Liver (tissue), 9 donors: ENCODE data around the gene PLXNA3. TPM values are rescaled to one million over a fixed set of nuclear protein-coding genes. Genes with fewer than 3 reads are reported as not detected.

Source experiments
- DNase-seq: peaks from one replicate; pipeline ENCODE4 v3.0.0-alpha.2; 2017; ENCODE audit warnings: low spot score
- H3K27ac ChIP-seq, 2 donors: one replicate each; pipeline ENCODE4 v1.7.0; 2013; ENCODE audit warnings: inconsistent platforms in 2 of 2, low read length in 2 of 2, control low read depth in 1 of 2, low read depth in 1 of 2, mild to moderate bottlenecking in 1 of 2
- H3K27me3 ChIP-seq, 4 donors: one replicate each; pipeline versions ENCODE4 v1.6.1 to v1.7.0; 2013; ENCODE audit warnings: low read length in 3 of 4, inconsistent platforms in 1 of 4, mild to moderate bottlenecking in 1 of 4, moderate library complexity in 1 of 4; ENCODE audit not compliant: control insufficient read depth in 4 of 4, insufficient read depth in 4 of 4
- H3K36me3 ChIP-seq, 4 donors: one replicate each; pipeline versions ENCODE4 v1.6.1 to v1.7.0; 2013; ENCODE audit warnings: low read length in 3 of 4, mild to moderate bottlenecking in 3 of 4, low read depth in 1 of 4, moderate library complexity in 1 of 4; ENCODE audit not compliant: control insufficient read depth in 4 of 4, insufficient read depth in 3 of 4
- H3K4me1 ChIP-seq, 4 donors: one replicate each; pipeline versions ENCODE4 v1.6.1 to v1.7.0; 2013; ENCODE audit warnings: low read length in 3 of 4, mild to moderate bottlenecking in 3 of 4, moderate library complexity in 1 of 4; ENCODE audit not compliant: control insufficient read depth in 4 of 4, insufficient read depth in 4 of 4
- H3K4me3 ChIP-seq, 3 donors: one replicate each; pipeline versions ENCODE4 v1.6.1 to v1.7.0; 2013; ENCODE audit warnings: low read length in 3 of 3, control low read depth in 1 of 3, low read depth in 1 of 3, mild to moderate bottlenecking in 1 of 3
- H3K9ac ChIP-seq, 2 donors: one replicate each; pipeline ENCODE4 v1.7.0; 2013; ENCODE audit warnings: low read length in 2 of 2, mild to moderate bottlenecking in 2 of 2, moderate library complexity in 2 of 2, control low read depth in 1 of 2, low read depth in 1 of 2
- H3K9me3 ChIP-seq, 4 donors: one replicate each; pipeline versions ENCODE4 v1.6.1 to v1.7.0; 2013; ENCODE audit warnings: low read length in 3 of 4; ENCODE audit not compliant: control insufficient read depth in 4 of 4
- EGR1 ChIP-seq, 2 donors: IDR thresholded peaks; 2 replicates each; pipeline ENCODE4 v1.6.1; 2016 to 2018; ENCODE audit warnings: antibody characterized with exemption in 2 of 2, low read depth in 2 of 2
- FOXA1 ChIP-seq: IDR thresholded peaks from 2 replicates; pipeline ENCODE4 v1.6.1; 2016; ENCODE audit warnings: antibody characterized with exemption
- FOXA2 ChIP-seq: IDR thresholded peaks from 2 replicates; pipeline ENCODE4 v1.6.1; 2016; ENCODE audit warnings: antibody characterized with exemption
- GABPA ChIP-seq, 2 donors: IDR thresholded peaks in 1 of 2; conservative IDR thresholded peaks in 1 of 2; 2 replicates each; pipeline ENCODE4 v1.6.1; 2016; ENCODE audit warnings: antibody characterized with exemption in 2 of 2, mild to moderate bottlenecking in 1 of 2, moderate library complexity in 1 of 2
- HNF4A ChIP-seq, 2 donors: conservative IDR thresholded peaks; 2 replicates each; pipeline ENCODE4 v1.6.1; 2016; ENCODE audit warnings: antibody characterized with exemption in 2 of 2, mild to moderate bottlenecking in 2 of 2
- HNF4G ChIP-seq: IDR thresholded peaks from 2 replicates; pipeline ENCODE4 v1.6.1; 2016; ENCODE audit warnings: antibody characterized with exemption
- JUND ChIP-seq, 2 donors: IDR thresholded peaks; 2 replicates each; pipeline ENCODE4 v1.6.1; 2016; ENCODE audit warnings: antibody characterized with exemption in 2 of 2
- NR2F2 ChIP-seq: IDR thresholded peaks from 2 replicates; pipeline ENCODE4 v1.6.1; 2016; ENCODE audit warnings: antibody characterized with exemption
- RAD21 ChIP-seq, 2 donors: IDR thresholded peaks; 2 replicates each; pipeline ENCODE4 v1.6.1; 2016; ENCODE audit warnings: antibody characterized with exemption in 2 of 2, mild to moderate bottlenecking in 2 of 2
- RXRA ChIP-seq, 2 donors: IDR thresholded peaks; 2 replicates each; pipeline ENCODE4 v1.6.1; 2017 to 2018; ENCODE audit warnings: antibody characterized with exemption in 2 of 2, mild to moderate bottlenecking in 1 of 2
- SP1 ChIP-seq: IDR thresholded peaks from 2 replicates; pipeline ENCODE4 v1.6.1; 2018; ENCODE audit warnings: antibody characterized with exemption, mild to moderate bottlenecking
- TAF1 ChIP-seq: conservative IDR thresholded peaks from 2 replicates; pipeline ENCODE4 v1.6.1; 2016; ENCODE audit warnings: antibody characterized with exemption, mild to moderate bottlenecking
- YY1 ChIP-seq: IDR thresholded peaks from 2 replicates; pipeline ENCODE4 v1.6.1; 2016; ENCODE audit warnings: antibody characterized with exemption, mild to moderate bottlenecking
- ZBTB33 ChIP-seq: IDR thresholded peaks from 2 replicates; pipeline ENCODE4 v1.6.1; 2016; ENCODE audit warnings: antibody characterized with exemption
- WGBS: extraction: QIAGEN DNeasy Blood & Tissue Kit; methylation state at CpG from one replicate; pipeline ENCODE4 v1.1.7; 2013; 5-methylcytosine and 5-hydroxymethylcytosine counted together
- polyA plus RNA-seq, 2 donors: library from polyadenylated mRNA; stranded (reverse) in 1 of 2; unstranded in 1 of 2; fragments of 200-250 nt in 1 of 2; fragments of >200 nt in 1 of 2; fragmentation: Nextera tagmentation in 1 of 2; extraction: Ambion mirVana in 1 of 2; gene quantifications; one replicate each; pipeline versions ENCODE4 v1.2.1 to v1.2.3, GENCODE V29; 2013 to 2015
- total RNA-seq, 2 donors: library from RNA; depleted of rRNA; stranded (reverse); fragments of >200 nt; gene quantifications; one replicate each; pipeline ENCODE4 v1.2.3, GENCODE V29; 2014
- TF ChIP-seq, protein P1 (sequence below): fragments of 150-350 bp; IDR thresholded peaks from 2 replicates; pipeline ENCODE4 v1.5.1; 2017; ENCODE audit warnings: improper control_type of control experiment, low read depth, low read length; ENCODE audit not compliant: missing input control
- TF ChIP-seq, protein P2 (sequence below): IDR thresholded peaks from 2 replicates; pipeline ENCODE4 v1.6.1; 2016; ENCODE audit warnings: antibody characterized with exemption
- TF ChIP-seq, protein P3 (sequence below): IDR thresholded peaks from 2 replicates; pipeline ENCODE4 v1.6.1; 2016; ENCODE audit warnings: antibody characterized with exemption, mild to moderate bottlenecking
- TF ChIP-seq, protein P4 (sequence below): IDR thresholded peaks from 2 replicates; pipeline ENCODE4 v1.6.1; 2016; ENCODE audit warnings: antibody characterized with exemption
- donor health status: healthy.
- donor health status: healthy.
- donor health status: healthy.
- donor health status: healthy.
- donor health status: healthy.

The PLXNA3 gene
- total and polyA plus RNA-seq, 4 donors = 1.1 to 1.7 (median 1.5) TPM

DNA sequence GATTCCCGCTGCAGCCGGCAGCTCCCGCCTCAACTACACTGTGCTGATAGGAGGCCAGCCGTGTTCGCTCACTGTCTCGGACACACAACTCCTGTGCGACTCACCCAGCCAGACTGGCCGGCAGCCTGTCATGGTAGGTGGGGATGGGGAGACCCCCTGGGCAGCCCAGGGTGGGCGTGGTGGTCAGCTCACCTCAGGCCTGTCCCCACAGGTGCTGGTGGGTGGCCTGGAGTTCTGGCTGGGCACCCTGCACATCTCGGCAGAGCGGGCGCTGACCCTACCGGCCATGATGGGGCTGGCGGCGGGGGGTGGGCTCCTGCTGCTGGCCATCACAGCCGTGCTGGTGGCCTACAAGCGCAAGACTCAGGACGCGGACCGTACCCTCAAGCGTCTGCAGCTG, 9.5 kb downstream of the PLXNA3 start:
- WGBS = 98% methylated on average over 21 of the region's 21 CpGs

More for the DNA sequence above, 9.5 kb downstream of the PLXNA3 start:
- TF ChIP-seq YY1 (no peak), FOXA2 (no peak), FOXA1 (no peak), EGR1 (IDR thresholded peaks at IDR 0.05; ENCODE audit: low read depth in 2 of 2) (no peak), RXRA (IDR thresholded peaks at IDR 0.05) (no peak), GABPA (IDR thresholded peaks at IDR 0.05 in 1 of 2, conservative IDR thresholded peaks at IDR 0.05 in 1 of 2) (no peak), NR2F2 (no peak), ZBTB33 (no peak), RAD21 (IDR thresholded peaks at IDR 0.05) (no peak), SP1 (no peak), HNF4A (conservative IDR thresholded peaks at IDR 0.05) (no peak), TAF1 (no peak), JUND (IDR thresholded peaks at IDR 0.05) (no peak), HNF4G (no peak)
- TF ChIP-seq, protein P1, sequence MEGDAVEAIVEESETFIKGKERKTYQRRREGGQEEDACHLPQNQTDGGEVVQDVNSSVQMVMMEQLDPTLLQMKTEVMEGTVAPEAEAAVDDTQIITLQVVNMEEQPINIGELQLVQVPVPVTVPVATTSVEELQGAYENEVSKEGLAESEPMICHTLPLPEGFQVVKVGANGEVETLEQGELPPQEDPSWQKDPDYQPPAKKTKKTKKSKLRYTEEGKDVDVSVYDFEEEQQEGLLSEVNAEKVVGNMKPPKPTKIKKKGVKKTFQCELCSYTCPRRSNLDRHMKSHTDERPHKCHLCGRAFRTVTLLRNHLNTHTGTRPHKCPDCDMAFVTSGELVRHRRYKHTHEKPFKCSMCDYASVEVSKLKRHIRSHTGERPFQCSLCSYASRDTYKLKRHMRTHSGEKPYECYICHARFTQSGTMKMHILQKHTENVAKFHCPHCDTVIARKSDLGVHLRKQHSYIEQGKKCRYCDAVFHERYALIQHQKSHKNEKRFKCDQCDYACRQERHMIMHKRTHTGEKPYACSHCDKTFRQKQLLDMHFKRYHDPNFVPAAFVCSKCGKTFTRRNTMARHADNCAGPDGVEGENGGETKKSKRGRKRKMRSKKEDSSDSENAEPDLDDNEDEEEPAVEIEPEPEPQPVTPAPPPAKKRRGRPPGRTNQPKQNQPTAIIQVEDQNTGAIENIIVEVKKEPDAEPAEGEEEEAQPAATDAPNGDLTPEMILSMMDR = no peak
- TF ChIP-seq, protein P2, sequence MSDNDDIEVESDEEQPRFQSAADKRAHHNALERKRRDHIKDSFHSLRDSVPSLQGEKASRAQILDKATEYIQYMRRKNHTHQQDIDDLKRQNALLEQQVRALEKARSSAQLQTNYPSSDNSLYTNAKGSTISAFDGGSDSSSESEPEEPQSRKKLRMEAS = no peak
- TF ChIP-seq, protein P3, sequence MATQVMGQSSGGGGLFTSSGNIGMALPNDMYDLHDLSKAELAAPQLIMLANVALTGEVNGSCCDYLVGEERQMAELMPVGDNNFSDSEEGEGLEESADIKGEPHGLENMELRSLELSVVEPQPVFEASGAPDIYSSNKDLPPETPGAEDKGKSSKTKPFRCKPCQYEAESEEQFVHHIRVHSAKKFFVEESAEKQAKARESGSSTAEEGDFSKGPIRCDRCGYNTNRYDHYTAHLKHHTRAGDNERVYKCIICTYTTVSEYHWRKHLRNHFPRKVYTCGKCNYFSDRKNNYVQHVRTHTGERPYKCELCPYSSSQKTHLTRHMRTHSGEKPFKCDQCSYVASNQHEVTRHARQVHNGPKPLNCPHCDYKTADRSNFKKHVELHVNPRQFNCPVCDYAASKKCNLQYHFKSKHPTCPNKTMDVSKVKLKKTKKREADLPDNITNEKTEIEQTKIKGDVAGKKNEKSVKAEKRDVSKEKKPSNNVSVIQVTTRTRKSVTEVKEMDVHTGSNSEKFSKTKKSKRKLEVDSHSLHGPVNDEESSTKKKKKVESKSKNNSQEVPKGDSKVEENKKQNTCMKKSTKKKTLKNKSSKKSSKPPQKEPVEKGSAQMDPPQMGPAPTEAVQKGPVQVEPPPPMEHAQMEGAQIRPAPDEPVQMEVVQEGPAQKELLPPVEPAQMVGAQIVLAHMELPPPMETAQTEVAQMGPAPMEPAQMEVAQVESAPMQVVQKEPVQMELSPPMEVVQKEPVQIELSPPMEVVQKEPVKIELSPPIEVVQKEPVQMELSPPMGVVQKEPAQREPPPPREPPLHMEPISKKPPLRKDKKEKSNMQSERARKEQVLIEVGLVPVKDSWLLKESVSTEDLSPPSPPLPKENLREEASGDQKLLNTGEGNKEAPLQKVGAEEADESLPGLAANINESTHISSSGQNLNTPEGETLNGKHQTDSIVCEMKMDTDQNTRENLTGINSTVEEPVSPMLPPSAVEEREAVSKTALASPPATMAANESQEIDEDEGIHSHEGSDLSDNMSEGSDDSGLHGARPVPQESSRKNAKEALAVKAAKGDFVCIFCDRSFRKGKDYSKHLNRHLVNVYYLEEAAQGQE = no peak
- TF ChIP-seq, protein P4, sequence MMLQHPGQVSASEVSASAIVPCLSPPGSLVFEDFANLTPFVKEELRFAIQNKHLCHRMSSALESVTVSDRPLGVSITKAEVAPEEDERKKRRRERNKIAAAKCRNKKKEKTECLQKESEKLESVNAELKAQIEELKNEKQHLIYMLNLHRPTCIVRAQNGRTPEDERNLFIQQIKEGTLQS = no peak
- Histone ChIP-seq H3K9me3 (no peaks in the 10 kb centered on the region), H3K4me1 (no peaks in the 10 kb centered on the region), H3K27me3 (no peaks in the 10 kb centered on the region), H3K9ac (no peak overlapping the region), H3K36me3 (peaks cover 0 to 2% (median 0%) of the 10 kb centered on the region in 4 donors), H3K27ac (no peak overlapping the region), H3K4me3 (no peak overlapping the region)
- no peak for DNase-seq
